HG03045 (cell line): ENCODE measurements around the gene PSMG3.
"Not testable (repeated sequence)": the region's sequence is repeated elsewhere in the genome, so short reads cannot be mapped to it uniquely, and the experiment has no call there.

ENCODE experiments used
- ATAC-seq: cut with Tn5 transposase; IDR thresholded peaks from one replicate; pipeline ENCODE4 v1.9.1; 2021; ENCODE audit warnings: mild to moderate bottlenecking, moderate library complexity; ENCODE audit not compliant: unreplicated experiment

Gene PSMG3

GRCh38 chr7:1536455-1536742 is 33.4 kb downstream of the PSMG3 start:
- no peak for ATAC-seq

GRCh38 chr7:1535701-1536454 is 34.0 kb downstream of the PSMG3 start:
- no peak for ATAC-seq

- no peak for ATAC-seq
These were observed 34.8 kb downstream of the PSMG3 start for GRCh38 chr7:1535100-1535458.

- ATAC-seq: no peak
These were observed 35.3 kb downstream of the PSMG3 start for GRCh38 chr7:1534330-1535099.

GRCh38 chr7:1533547-1534329 is 36.1 kb downstream of the PSMG3 start:
- no peak for ATAC-seq

- ATAC-seq: no peak
These were observed 36.6 kb downstream of the PSMG3 start for GRCh38 chr7:1533255-1533546.

- ATAC-seq: no peak
These were observed 37.2 kb downstream of the PSMG3 start for GRCh38 chr7:1532456-1533254.

GRCh38 chr7:1531979-1532455 is 37.8 kb downstream of the PSMG3 start:
- ATAC-seq: no peak

- peak; percentile 6 for ATAC-seq
These were observed 38.4 kb downstream of the PSMG3 start for GRCh38 chr7:1531263-1531978.

- peak; percentile 23 for ATAC-seq
These were observed 38.9 kb downstream of the PSMG3 start for GRCh38 chr7:1530946-1531262.

- no peak for ATAC-seq
These were observed 40.3 kb downstream of the PSMG3 start for GRCh38 chr7:1529383-1530116.

GRCh38 chr7:1526271-1526754 is 43.5 kb downstream of the PSMG3 start:
- ATAC-seq: no peak

GRCh38 chr7:1525409-1525808 is 44.4 kb downstream of the PSMG3 start:
- ATAC-seq: no peak

- no peak for ATAC-seq
These were observed 46.0 kb downstream of the PSMG3 start for GRCh38 chr7:1523844-1524243.

- no peak for ATAC-seq
These were observed 46.6 kb downstream of the PSMG3 start for GRCh38 chr7:1523208-1523607.

GRCh38 chr7:1521456-1521855 is 48.4 kb downstream of the PSMG3 start:
- no peak for ATAC-seq

- no peak for ATAC-seq
These were observed 49.1 kb downstream of the PSMG3 start for GRCh38 chr7:1520539-1521234.

- not testable (repeated sequence) for ATAC-seq
These were observed 50.4 kb downstream of the PSMG3 start for GRCh38 chr7:1519322-1519922.
